HG02798 (cell line): ENCODE measurements around the gene TAF11L3.
"Not testable (repeated sequence)": the region's sequence is repeated elsewhere in the genome, so short reads cannot be mapped to it uniquely, and the experiment has no call there.

Experiments
- ATAC-seq: cut with Tn5 transposase; IDR thresholded peaks from one replicate; pipeline ENCODE4 v1.9.1; 2021; ENCODE audit warnings: mild to moderate bottlenecking; ENCODE audit not compliant: unreplicated experiment, poor library complexity

TAF11L3 gene

DNA sequence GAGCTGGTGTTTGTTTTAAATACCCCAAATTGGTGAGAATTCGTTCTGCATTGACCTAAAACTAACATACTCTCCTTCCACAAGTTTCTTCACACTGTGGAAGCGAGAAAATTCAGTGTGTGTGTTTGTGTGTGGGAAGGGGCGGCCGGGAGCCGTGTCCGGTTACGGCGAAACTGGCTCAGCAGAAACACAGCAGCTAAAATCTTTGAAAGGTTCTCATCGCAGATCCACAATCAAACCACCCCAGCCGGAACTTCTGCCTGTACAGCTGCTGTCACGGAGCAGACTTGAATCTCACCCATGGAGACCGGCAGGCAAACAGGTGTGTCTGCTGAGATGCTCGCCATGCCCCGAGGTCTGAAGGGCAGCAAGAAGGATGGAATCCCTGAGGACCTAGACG lies at the start of gene TAF11L3:
Gene TAF11L3, plus strand, starts transcription at position 301 of the 400 bp plus-strand sequence.
- ATAC-seq: not testable (repeated sequence)

DNA sequence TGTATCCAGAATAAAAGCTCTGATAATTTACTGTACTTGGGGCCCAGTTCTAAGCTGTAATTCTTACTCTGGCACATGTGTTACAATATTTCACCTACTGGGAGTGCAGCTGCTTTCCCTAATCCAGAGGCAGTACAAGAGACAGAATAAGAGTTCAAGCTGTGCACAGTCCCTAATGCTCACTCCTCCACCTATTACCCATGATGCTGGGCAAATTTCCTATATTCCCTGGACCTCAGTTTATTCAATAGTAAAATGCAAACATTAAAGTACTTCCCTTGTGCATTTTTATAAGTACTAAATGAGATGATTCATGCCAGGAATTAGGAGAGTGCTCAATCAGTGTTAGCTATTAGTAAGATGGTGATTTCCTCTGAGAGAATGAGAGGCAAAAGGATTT lies 48.1 kb upstream of the TAF11L3 start:
- ATAC-seq: no peak

DNA sequence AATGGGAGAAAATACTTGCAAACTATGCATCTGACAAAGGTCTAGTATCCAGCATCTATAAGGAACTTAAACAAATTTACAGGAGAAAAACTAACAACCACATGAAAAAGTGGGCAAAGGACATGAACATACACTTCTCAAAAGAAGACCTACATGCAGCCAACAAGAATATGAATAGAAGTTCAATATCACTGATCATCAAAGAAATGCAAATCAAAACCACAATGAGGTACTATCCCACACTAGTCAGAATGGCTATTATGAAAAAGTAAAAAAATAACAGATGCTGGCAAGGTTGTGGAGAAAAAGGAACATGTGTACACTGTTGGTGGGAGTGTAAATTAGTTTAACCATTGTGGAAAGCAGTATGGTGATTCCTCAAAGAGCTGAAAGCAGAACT lies 43.1 kb upstream of the TAF11L3 start:
- ATAC-seq: not testable (repeated sequence)

DNA sequence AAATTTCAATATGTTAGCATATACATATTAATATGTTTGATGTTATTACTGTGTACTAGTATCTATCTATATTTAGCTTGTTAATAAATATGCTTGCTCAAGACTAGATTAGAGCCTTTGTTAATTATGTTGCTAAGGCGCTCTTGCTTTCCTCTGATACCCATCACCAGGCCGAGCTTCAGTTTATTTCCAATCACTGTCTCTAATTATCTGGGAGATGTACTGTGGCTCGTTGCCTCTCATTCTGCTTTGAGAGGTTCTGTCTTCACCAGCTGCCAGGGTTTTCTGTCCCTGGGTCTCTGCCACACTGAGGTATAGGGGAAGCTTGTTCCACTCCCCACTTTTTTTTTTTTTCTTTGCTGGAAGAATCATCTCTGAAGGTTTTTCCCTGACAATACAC lies 41.1 kb upstream of the TAF11L3 start:
- no peak for ATAC-seq

DNA sequence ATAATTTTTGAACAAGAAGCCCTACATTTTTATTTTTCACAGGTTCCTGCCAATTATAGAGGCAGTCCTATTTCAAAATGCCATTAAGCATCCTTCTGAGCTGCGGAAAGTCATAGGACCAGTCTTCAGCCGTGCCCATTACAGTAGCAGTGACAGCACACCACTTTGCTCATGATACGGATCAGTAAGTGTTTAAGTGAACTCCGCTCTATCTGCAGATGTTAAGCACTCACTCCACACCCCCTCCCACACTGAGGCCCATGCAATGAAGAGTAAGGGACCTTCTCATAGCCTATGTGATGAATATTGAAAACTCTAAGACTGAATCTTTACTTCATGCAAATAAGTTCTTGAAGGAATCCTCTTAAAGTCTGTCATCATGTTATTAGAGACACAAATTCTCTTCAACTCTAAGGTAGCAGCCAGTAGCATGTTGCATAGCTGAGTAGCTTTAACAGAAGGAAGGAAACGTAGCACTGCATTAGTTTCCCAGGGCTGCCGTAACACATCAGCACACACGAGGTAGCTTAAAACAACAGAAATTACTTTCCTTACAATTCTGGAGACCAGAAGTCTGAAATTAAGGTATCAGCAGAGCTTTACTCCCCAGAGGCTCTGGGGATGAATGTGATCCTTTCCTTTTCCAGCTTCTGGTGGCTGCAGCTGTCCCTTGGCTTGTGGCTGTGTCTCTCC lies 40.4 kb upstream of the TAF11L3 start:
- no peak for ATAC-seq

DNA sequence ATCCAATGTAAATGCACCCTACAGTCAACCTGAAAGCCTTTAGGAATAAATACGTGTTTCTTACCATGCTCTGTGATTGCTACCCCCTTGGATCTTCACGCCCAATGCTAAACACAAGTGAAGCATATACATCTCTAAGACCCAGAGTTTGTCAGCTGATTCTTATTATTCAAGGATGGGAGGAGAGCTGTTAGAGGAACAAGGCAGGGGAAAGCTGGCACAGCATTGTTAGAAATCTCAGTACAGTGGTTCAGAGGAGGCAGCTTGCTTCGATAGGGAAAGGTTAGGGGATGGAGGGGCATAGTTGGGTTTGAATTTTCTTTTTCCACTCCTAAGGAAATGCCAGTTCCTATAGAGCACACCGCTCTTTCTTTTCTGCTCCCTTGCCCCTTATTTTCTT lies 36.8 kb upstream of the TAF11L3 start:
- no peak for ATAC-seq

DNA sequence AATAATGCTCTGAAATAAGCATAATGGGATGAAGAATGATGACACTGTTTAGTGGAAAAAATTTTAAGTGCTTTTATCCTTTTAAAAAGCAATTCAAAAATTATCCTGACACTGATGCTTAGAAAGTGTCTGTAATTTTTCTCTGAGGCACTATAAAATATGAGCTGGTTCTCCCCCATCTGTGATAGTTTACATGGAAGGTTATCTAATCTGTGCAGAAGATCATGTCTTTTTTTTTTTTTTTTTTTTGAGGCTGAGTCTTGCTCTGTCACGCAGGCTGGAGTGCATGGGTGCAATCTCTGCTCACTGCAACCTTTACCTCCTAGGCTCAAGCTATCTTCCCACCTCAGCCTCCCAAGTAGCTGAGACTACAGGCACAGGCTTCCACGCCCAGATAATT lies 35.4 kb upstream of the TAF11L3 start:
- no peak for ATAC-seq

DNA sequence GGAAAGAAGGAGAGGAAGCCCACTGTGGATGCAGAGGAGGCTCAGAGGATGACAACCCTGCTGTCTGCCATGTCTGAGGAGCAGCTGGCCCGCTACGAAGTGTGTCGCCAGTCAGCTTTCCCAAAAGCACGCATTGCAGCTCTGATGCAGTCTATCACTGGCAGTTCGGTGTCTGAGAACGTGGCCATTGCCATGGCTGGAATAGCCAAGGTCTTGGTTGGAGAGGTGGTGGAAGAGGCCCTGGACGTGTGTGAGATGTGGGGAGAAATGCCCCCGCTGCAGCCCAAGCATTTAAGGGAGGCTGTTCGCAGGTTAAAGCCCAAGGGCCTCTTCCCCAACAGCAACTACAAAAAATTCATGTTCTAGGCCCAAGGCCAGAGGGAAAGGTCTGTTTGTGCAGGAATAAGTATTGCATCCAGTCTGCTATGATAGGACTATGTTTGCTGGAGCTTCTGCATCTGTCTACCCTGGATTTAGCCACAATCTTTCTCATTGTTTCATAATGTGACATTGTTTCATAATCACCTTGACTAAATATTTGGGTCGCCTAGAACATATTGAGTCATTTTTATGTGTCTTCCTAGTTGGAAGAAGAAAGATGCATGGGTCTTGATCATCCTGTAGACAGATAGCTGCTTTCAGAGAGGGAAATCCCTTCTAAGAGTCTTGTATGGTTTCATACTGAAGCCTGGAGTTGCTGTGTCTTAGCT lies 31.5 kb upstream of the TAF11L3 start:
- ATAC-seq: not testable (repeated sequence)

DNA sequence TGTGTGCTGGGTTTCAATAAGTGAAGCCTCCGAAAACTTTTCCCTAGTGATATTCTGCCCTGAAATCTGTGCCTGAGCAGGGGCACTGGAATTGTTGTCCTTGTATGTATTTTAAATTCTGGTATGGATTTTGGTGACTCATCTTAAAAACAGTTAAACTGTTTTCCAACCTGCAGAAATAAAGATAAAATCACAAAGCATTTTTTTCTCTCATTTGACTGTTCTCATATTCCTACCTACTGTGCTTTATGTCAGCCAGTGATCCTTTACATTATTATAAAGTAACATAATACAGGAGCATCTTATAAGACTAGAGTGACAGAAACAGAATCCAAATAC lies 31.0 kb upstream of the TAF11L3 start:
- ATAC-seq: no peak

DNA sequence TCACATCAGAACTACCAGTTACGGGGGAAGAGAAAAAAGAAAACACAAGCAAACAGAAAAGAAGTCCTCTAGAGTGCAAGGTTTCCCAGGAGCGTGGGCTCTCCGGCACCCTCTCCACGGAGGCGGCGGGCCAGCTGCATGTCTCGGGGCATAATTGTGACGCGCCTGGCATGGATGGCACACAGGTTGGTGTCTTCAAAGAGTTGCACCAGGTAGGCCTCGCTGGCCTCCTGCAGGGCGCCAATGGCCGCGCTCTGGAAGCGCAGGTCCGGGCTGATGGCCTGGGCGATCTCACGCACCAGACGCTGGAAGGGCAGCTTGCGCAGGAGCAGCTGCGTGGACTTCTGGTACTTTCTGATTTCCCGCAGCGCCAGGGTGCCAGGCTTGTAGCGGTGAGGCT lies 26.9 kb upstream of the TAF11L3 start:
- not testable (repeated sequence) for ATAC-seq

DNA sequence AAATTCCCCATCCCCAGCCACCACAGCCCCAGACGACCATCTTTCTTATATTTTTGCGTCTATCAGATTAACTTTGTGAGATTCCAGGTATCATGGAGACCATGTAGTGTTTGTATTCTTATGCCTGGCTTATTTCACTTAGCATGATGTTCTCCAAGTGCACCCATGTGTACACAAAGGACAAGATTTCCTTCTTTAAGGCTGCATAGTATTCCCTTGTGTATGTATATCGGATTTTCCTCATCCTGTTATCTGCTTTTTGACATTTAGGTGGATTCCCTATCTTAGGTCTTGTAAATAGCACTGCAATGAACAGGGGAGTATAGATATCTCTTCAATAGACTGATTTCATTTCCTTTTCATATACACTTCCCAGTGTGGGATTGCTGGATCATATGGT lies 25.4 kb upstream of the TAF11L3 start:
- no peak for ATAC-seq

DNA sequence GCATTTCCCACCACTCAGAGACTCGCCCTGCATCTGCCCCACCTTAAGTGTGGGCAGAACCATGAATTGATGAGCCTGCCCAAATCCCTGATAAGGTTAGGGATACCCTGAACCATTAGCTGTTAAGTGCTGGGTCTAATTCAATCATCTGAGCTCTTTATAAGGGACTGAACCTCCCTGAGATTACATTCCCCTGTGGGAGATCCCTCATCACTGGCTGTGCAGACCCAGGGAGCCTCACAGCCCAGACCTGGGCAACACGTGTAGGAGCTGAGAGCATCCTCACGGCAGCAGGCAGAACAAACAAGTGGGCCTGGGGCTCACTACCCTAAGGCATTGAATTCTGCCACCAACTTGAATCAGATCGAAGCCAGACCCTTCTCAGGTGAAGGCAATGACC lies 20.7 kb upstream of the TAF11L3 start:
- no peak for ATAC-seq

DNA sequence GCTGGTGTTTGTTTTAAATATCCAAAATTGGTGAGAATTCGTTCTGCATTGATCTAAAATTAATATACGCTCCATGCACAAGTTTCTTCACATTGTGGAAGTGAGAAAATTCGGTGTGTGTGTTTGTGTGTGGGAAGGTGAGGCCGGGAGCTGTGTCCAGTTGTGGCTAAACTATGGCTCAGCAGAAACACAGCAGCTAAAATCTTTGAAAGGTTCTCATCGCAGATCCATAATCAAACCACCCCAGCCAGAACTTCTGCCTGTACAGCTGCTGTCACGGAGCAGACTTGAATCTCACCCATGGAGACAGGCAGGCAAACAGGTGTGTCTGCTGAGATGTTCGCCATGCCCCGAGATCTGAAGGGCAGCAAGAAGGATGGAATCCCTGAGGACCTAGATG lies 20.2 kb upstream of the TAF11L3 start, which contains the start of gene TAF11L2:
Gene TAF11L2, plus strand, starts transcription at position 301 of the 400 bp plus-strand sequence.
- ATAC-seq: not testable (repeated sequence)

DNA sequence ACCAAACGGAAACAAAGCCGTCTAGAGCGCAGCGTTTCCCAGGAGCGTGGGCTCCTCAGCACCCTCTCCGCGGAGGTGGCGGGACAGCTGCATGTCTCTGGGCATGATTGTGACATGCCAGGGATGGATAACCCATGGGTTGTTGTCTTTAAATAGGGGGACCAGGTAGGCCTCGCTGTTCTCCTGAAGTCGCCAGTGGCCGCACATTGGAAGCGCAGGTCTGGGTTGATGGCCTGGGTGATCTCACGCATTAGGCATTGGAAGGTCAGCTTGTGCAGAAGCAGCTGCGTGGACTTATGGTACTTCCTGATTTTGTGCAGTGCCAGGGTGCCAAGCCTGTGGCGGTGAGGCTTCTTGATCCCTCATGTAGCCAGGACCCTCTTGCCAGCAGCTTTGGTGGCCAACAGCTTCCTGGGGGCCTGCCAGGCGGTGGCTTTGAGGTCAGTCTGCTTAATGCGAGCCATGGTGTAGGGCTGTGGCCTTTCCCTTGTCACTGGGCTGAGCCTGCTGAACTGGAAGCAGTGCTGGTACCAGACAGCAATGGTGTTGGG lies 6.3 kb upstream of the TAF11L3 start:
- no peak for ATAC-seq

DNA sequence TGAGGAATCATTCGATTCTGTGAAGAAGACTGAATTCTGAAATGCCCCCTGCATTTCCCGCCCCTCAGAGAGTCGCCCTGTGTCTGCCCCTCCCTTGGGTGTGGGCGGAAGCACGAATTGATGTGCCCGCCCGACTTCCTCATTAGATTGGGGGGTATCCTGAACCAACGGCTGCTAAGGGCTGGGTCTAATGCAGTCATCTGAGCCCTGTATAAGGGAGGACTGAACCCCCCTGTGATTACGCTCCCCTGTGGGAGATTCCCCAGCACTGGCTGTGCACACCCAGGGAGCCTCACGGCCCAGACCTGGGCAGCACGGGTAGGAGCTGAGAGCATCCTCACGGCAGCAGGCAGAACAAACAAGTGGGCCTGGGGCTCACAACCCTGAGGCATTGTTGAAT lies 641 bp upstream of the TAF11L3 start:
- ATAC-seq: not testable (repeated sequence)

DNA sequence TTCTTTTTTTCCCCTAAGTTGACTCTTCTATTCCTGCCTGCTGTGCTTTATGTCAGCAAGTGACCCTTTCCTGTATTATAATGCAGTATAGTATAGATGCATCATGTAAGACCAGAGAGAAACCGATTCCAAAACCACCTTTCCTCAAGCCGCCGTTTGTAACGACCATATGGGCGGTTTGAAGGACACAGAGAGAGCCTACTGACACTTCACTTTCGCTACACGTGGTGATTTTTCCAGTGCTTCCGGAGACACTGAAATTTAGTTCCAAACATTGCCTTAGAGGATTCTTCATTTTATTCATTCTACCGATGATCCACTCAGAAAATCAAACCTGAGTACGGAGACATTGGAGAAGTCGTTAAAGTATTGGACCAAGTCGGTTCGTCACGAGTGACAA lies 1.3 kb downstream of the TAF11L3 start:
- not testable (repeated sequence) for ATAC-seq

DNA sequence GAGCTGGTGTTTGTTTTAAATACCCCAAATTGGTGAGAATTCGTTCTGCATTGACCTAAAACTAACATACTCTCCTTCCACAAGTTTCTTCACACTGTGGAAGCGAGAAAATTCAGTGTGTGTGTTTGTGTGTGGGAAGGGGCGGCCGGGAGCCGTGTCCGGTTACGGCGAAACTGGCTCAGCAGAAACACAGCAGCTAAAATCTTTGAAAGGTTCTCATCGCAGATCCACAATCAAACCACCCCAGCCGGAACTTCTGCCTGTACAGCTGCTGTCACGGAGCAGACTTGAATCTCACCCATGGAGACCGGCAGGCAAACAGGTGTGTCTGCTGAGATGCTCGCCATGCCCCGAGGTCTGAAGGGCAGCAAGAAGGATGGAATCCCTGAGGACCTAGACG lies 3.3 kb downstream of the TAF11L3 start, which contains the start of gene TAF11L4:
Gene TAF11L4, plus strand, starts transcription at position 301 of the 400 bp plus-strand sequence.
- ATAC-seq: not testable (repeated sequence)

DNA sequence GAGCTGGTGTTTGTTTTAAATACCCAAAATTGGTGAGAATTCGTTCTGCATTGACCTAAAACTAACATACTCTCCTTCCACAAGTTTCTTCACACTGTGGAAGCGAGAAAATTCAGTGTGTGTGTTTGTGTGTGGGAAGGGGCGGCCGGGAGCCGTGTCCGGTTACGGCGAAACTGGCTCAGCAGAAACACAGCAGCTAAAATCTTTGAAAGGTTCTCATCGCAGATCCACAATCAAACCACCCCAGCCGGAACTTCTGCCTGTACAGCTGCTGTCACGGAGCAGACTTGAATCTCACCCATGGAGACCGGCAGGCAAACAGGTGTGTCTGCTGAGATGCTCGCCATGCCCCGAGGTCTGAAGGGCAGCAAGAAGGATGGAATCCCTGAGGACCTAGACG lies 6.8 kb downstream of the TAF11L3 start, which contains the start of gene TAF11L5:
Gene TAF11L5, plus strand, starts transcription at position 301 of the 400 bp plus-strand sequence.
- not testable (repeated sequence) for ATAC-seq

DNA sequence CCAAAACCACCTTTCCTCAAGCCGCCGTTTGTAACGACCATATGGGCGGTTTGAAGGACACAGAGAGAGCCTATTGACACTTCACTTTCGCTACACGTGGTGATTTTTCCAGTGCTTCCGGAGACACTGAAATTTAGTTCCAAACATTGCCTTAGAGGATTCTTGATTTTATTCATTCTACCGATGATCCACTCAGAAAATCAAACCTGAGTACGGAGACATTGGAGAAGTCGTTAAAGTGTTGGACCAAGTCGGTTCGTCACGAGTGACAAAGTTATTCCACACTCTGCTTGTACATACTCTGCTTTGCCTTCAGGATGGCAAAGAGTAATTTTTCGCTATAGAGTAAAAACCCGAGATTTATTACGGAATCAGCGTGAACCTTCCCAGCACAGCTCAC lies 8.3 kb downstream of the TAF11L3 start:
- not testable (repeated sequence) for ATAC-seq

DNA sequence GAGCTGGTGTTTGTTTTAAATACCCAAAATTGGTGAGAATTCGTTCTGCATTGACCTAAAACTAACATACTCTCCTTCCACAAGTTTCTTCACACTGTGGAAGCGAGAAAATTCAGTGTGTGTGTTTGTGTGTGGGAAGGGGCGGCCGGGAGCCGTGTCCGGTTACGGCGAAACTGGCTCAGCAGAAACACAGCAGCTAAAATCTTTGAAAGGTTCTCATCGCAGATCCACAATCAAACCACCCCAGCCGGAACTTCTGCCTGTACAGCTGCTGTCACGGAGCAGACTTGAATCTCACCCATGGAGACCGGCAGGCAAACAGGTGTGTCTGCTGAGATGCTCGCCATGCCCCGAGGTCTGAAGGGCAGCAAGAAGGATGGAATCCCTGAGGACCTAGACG lies 10.2 kb downstream of the TAF11L3 start, which contains the start of gene TAF11L6:
Gene TAF11L6, plus strand, starts transcription at position 301 of the 400 bp plus-strand sequence.
- not testable (repeated sequence) for ATAC-seq
